D721Med (cell line): ENCODE data around the gene ZFAND3.
"Not testable (repeated sequence)": the region's sequence is repeated elsewhere in the genome, so short reads cannot be mapped to it uniquely, and the experiment has no call there.

Experiments used
- DNase-seq: peaks from one replicate; pipeline ENCODE4 v3.0.0; 2011; ENCODE audit warnings: low spot score; ENCODE audit not compliant: insufficient read length
- FAIRE-seq: peaks from 2 replicates; lab custom pipeline; 2011; peaks lifted over from hg19 to GRCh38; lab: Jason Lieb, UNC
- TF ChIP-seq, protein P1 (sequence below): IDR thresholded peaks from 2 replicates; pipeline ENCODE4 v1.5.1; 2012; ENCODE audit warnings: mild to moderate bottlenecking, control low read depth; ENCODE audit not compliant: insufficient read depth; ENCODE audit errors: missing control alignments

Gene ZFAND3

GRCh38 chr6:38116248-38116647, 296.7 kb downstream of the ZFAND3 start:
- DNase-seq = no peak
- no peak for FAIRE-seq
- TF ChIP-seq, protein P1, sequence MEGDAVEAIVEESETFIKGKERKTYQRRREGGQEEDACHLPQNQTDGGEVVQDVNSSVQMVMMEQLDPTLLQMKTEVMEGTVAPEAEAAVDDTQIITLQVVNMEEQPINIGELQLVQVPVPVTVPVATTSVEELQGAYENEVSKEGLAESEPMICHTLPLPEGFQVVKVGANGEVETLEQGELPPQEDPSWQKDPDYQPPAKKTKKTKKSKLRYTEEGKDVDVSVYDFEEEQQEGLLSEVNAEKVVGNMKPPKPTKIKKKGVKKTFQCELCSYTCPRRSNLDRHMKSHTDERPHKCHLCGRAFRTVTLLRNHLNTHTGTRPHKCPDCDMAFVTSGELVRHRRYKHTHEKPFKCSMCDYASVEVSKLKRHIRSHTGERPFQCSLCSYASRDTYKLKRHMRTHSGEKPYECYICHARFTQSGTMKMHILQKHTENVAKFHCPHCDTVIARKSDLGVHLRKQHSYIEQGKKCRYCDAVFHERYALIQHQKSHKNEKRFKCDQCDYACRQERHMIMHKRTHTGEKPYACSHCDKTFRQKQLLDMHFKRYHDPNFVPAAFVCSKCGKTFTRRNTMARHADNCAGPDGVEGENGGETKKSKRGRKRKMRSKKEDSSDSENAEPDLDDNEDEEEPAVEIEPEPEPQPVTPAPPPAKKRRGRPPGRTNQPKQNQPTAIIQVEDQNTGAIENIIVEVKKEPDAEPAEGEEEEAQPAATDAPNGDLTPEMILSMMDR = no peak

DNA sequence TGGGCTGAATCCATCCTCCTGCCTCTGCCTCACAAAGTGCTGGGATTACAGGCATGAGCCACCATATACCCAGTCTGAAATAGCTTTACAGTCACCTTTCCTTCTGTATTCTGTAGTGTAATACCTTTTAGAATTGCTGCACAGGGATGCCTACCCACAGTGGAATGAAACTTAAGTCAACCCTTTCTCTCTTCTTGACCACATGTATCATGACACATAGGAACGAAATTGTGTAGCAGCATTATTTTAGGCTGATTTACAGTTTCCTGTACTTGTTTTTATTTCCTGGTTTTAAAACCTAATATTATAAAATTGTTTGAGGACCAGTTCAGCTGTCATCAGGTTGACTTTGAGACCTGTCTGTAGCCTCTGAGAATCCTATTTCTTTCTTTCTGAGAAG, 297.8 kb downstream of the ZFAND3 start:
- TF ChIP-seq, protein P1 = no peak
- DNase-seq (no peak), FAIRE-seq (no peak)

DNA sequence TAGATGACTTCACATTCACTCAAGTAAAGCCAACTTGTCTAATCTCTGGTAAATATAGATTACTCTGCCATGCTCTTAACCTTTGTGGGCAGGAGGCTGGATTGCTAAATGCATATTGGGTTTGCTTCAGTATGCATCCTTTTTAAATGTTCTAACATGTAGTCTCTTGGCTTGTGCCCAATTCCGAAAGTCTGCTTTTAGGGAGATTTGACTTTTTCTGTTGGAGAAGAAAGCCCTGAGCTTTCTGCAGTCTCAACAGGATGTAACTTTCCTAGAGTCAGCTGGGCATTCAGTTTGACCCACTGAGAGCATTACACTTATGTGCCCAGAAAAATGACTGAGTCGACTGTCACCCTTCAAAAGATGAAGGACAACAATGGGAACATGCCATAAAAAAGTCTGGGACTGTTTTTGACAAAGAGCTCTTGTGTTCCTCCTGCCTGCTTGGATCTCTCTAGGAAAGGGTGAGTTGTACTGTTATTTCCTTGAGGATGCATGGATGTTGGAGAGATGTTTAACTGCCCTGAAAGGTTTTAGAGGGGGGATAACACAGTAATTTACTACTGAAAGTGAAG, 299.4 kb downstream of the ZFAND3 start:
- no peak for DNase-seq
- TF ChIP-seq, protein P1 = no peak
- FAIRE-seq = no peak

DNA sequence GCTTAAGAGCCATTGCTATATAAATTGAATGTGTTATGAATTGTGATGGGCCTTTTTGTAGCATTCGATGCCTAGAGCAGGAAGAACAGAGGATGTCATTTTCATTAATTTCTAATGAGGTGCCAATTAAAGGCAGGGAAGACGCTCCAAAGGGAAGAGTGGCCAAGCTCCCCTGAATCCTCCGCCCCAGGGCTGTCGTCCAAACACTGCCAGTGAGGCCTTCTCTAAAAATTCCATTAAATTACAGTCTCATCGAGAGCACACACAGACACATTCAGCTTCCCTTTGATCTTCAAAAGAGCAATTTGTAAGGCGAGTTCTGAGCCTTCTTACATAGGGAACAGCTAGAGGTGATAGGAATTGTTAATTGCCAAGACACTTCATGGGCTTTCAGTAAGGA, 300.0 kb downstream of the ZFAND3 start:
- FAIRE-seq (no peak), DNase-seq (no peak)
- TF ChIP-seq, protein P1 = no peak

- FAIRE-seq, DNase-seq: not testable (repeated sequence)
Measured at GRCh38 chr6:38124224-38124926, 304.8 kb downstream of the ZFAND3 start.

DNA sequence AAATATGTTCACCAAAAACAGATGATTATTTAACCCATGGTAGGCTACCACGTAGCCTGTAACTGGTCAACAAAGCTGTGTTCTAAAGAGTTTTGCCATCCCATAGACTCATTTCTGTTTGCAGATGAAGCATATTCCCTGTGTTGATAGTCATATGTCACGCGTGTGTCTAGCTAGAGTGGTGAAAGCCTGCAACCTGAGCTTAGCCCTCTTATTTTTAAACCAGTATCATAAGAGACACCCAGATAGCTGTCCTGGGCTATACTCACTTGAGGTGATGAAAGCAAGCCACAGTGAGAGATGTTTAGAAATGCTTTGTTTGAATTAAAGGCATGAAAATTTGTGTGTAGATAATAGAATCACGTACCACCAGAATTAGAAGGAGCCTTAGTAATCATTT, 307.8 kb downstream of the ZFAND3 start:
- TF ChIP-seq, protein P1 = no peak
- FAIRE-seq (no peak), DNase-seq (no peak)

DNA sequence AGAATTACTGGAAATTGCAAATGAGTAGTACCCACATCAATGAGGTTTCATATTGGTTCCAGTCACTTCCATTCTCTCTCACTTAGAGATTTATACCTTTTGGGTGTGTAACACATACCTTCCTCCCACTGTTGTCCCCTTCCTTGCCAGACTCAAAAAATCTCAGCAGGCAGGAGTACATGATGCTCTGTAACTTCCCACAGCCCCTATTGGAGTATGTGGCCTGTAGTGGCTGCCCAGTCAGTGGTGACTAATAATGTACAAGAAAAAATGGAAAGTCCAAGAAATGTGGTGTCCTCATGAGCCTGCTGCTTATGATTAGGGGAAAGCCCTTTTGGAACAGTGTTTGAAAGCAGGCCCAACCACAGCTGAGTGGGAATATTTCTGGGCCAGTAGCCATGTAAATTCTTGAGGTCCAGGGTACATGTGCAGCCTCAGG, 312.0 kb downstream of the ZFAND3 start:
- no peak for DNase-seq
- TF ChIP-seq, protein P1 = no peak
- FAIRE-seq = no peak
